Esophagus muscularis mucosa (tissue), 4 donors: ENCODE data around the gene DRD4. TPM values are rescaled to one million over a fixed set of nuclear protein-coding genes. Genes with fewer than 3 reads are reported as not detected.

Experiments
- DNase-seq: peaks from one replicate; pipeline ENCODE4 v3.0.0-alpha.2; 2017; ENCODE audit errors: extremely low spot score
- H3K27ac ChIP-seq, 4 donors: fragments of 200-600 bp; sonication (generic); replicated peaks in 1 of 4; 1 replicate in 3 of 4; 2 replicates in 1 of 4; pipeline ENCODE4 v1.5.1; 2016 to 2019; ENCODE audit warnings: mild to moderate bottlenecking in 1 of 4
- H3K27me3 ChIP-seq, 4 donors: fragments of 200-600 bp; sonication (generic); one replicate each; pipeline versions ENCODE4 v1.5.1 to v1.6.0; 2016 to 2019
- H3K36me3 ChIP-seq, 4 donors: fragments of 200-600 bp; sonication (generic); one replicate each; pipeline ENCODE4 v1.5.1; 2016 to 2019
- H3K4me1 ChIP-seq, 4 donors: fragments of 200-600 bp; sonication (generic); one replicate each; pipeline ENCODE4 v1.5.1; 2016 to 2019
- H3K4me3 ChIP-seq, 4 donors: fragments of 200-600 bp; sonication (generic); 1 replicate in 2 of 4; 2 replicates in 2 of 4; pipeline ENCODE4 v1.5.1; 2016 to 2019; ENCODE audit warnings: mild to moderate bottlenecking in 4 of 4, moderate library complexity in 1 of 4
- H3K9me3 ChIP-seq, 4 donors: fragments of 200-600 bp; sonication (generic); 1 replicate in 3 of 4; 2 replicates in 1 of 4; pipeline ENCODE4 v1.5.1; 2016 to 2019
- EP300 ChIP-seq: sonication (generic); formaldehyde crosslinking; IDR thresholded peaks from one replicate; pipeline ENCODE4 v1.6.1; 2017; ENCODE audit warnings: antibody characterized with exemption
- POLR2A ChIP-seq: fragments of 450-650 bp; IDR thresholded peaks from one replicate; pipeline ENCODE4 v1.6.1; 2017; ENCODE audit warnings: antibody characterized with exemption, moderate library complexity, mild to moderate bottlenecking, low read depth
- POLR2AphosphoS5 ChIP-seq, 2 donors: sonication (generic); formaldehyde crosslinking; IDR thresholded peaks; one replicate each; pipeline ENCODE4 v1.6.1; 2017; ENCODE audit warnings: antibody characterized with exemption in 2 of 2
- WGBS: methylation state at CpG from one replicate; pipeline ENCODE4 v1.1.5; 2018; 5-methylcytosine and 5-hydroxymethylcytosine counted together
- intact Hi-C: fragments of 100-400 bp; cut with DNase I; formaldehyde crosslinking; loops from one replicate; pipeline ENCODE4 v1.15.1; 2023
- total RNA-seq, 4 donors: library from RNA; depleted of rRNA; stranded (reverse); fragments of >200 nt; gene quantifications; one replicate each; pipeline versions ENCODE4 v1.1.0 to v1.2.1, GENCODE V29; 2016
- TF ChIP-seq, protein P1 (sequence below), 3 experiments: fragments of 200-600 bp in 2 of 3; fragments of 450-650 bp in 1 of 3; sonication (generic) in 2 of 3; IDR thresholded peaks; one replicate each; pipeline ENCODE4 v1.5.1; 2017 to 2019; ENCODE audit warnings: antibody characterized with exemption in 3 of 3, mild to moderate bottlenecking in 2 of 3, moderate library complexity in 1 of 3

The DRD4 gene
- total RNA-seq, 4 donors from 2014 or later: 0.26 to 1.1 (median 0.42) TPM; not detected in 1

DNA sequence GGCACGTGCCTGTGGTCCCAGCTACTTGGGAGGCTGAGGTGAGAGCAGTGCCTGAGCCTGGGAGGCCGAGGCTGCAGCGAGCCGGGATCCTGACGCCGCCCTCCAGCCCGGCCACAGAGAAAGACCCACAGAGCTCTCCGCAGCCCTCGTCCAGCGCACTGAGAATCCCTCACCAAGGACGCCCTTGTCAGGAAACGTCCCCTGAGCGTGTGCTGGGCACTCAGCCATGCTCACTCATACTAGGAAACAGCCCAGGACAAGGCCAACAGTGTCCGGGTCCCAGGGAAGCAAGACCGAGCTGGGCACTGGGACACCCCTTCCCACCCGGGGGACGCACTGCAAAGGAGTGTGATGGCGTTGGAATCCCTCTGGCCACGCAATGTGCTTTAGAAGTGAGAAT is 43.4 kb downstream of the DRD4 start:
- intact Hi-C loops: no loop called here
- peaks cover 35 to 94% (median 74%) of the 10 kb centered on the region in 4 donors for H3K36me3 ChIP-seq
- WGBS: 89% methylated on average over 13 of the region's 19 CpGs

DNA sequence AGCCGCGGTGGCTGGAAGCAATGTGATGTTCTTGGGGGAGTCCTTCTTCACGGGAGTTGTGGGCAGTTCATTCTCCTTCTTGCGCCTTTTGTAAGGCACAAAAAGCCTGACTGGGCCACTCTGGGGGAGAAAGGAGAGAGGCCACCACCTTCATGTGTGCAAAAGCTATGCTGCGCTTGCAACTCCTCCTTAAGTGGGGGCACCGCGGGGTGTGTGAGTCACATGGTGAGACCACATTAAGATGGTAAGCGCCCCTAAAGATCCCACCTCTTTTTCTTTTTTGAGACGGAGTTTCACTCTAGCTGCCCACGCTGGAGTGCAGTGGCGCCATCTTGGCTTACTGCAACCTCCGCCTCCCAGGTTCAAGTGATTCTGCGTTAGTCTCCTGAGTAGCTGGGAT is 43.9 kb downstream of the DRD4 start:
- Histone ChIP-seq H3K27ac (no peak overlapping the region), H3K9me3 (no peaks in the 10 kb centered on the region), H3K27me3 (no peaks in the 10 kb centered on the region), H3K4me1 (no peaks in the 10 kb centered on the region), H3K4me3 (no peak overlapping the region), H3K36me3 (peaks cover 35 to 96% (median 76%) of the 10 kb centered on the region in 4 donors)
- WGBS: 93% methylated on average over 13 of the region's 13 CpGs
- TF ChIP-seq POLR2AphosphoS5 (IDR thresholded peaks at IDR 0.05): no peak
- TF ChIP-seq, protein P1, sequence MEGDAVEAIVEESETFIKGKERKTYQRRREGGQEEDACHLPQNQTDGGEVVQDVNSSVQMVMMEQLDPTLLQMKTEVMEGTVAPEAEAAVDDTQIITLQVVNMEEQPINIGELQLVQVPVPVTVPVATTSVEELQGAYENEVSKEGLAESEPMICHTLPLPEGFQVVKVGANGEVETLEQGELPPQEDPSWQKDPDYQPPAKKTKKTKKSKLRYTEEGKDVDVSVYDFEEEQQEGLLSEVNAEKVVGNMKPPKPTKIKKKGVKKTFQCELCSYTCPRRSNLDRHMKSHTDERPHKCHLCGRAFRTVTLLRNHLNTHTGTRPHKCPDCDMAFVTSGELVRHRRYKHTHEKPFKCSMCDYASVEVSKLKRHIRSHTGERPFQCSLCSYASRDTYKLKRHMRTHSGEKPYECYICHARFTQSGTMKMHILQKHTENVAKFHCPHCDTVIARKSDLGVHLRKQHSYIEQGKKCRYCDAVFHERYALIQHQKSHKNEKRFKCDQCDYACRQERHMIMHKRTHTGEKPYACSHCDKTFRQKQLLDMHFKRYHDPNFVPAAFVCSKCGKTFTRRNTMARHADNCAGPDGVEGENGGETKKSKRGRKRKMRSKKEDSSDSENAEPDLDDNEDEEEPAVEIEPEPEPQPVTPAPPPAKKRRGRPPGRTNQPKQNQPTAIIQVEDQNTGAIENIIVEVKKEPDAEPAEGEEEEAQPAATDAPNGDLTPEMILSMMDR (IDR thresholded peaks at IDR 0.05): no peak
- no peak for TF ChIP-seq EP300
- no peak for TF ChIP-seq POLR2A
- DNase-seq: no peak
- intact Hi-C loops: no loop called here

More for the DNA sequence above, 43.4 kb downstream of the DRD4 start:
- no peaks in the 10 kb centered on the region for H3K4me1 ChIP-seq
- H3K4me3 ChIP-seq: no peak overlapping the region
- no peak for DNase-seq
- TF ChIP-seq, protein P1 (IDR thresholded peaks at IDR 0.05): no peak
- no peak for TF ChIP-seq POLR2A
- TF ChIP-seq POLR2AphosphoS5 (IDR thresholded peaks at IDR 0.05): no peak
- TF ChIP-seq EP300: no peak
- H3K27me3 ChIP-seq: no peaks in the 10 kb centered on the region
- H3K27ac ChIP-seq: no peak overlapping the region
- H3K9me3 ChIP-seq: no peaks in the 10 kb centered on the region

DNA sequence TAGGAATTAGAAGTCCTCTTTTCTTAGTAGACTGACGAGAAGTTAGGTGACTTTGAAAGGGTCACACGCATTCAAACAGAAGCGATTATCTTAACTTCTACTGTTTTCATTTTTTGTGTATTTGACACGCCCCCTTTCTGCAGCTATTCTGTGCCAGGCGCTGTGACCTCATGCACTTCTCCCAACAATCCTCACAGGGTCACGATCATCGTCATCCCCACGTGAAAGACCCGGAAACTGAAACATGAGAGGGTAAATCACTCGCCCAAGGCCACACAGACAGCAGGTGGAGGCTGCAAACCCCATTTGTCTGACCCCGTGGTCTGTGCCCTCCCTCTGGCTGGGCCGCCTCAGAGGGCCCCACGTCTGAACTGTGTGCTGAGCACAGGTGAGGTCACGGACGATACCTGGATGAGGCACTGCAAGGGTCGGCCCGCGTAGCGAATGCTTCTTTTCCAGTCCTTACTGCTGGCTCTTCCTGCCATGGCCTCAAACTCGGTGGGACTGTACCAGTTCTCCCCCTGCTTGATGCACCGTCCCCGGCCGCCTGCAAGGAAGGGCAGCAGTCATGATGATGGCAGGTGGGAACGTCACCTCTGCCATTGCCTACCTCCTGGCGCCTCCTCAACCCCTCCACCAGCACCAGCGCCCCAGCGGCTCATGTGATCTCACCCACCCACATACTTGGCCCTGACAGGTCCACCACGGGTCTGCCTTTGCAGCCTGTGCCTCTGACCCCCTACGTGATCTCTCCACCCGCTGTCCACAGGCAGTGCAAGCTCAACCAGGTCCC is 49.6 kb downstream of the DRD4 start:
- TF ChIP-seq EP300 (no peak), POLR2AphosphoS5 (IDR thresholded peaks at IDR 0.05) (no peak), POLR2A (no peak)
- TF ChIP-seq, protein P1 (IDR thresholded peaks at IDR 0.05): no peak
- Histone ChIP-seq H3K27ac (no peak overlapping the region), H3K27me3 (no peaks in the 10 kb centered on the region), H3K36me3 (peaks cover 42 to 88% (median 80%) of the 10 kb centered on the region in 4 donors), H3K4me3 (no peak overlapping the region), H3K4me1 (no peaks in the 10 kb centered on the region), H3K9me3 (no peaks in the 10 kb centered on the region)
- intact Hi-C loops: no loop called here
- no peak for DNase-seq
- WGBS: 90% methylated on average over 15 of the region's 30 CpGs

DNA sequence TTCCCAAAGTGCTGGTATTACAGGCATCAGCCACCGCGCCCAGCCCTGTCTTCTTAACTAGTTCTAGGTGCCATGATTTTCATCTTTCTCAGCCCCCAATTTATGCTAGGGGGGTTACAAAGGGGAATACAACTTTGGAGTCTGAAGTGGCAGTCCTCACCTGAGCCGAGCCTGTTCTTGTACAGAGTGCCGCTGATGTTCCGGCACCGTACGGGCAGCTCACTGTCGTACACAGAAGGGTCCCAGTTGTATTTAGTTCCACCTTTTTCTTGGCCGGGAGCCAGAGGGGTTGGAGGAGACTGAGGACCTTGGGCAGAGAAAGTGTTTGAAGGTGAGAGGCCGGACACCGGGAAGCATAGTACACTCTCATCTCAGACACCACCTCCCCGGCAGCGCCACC is 50.7 kb downstream of the DRD4 start:
- intact Hi-C loops: no loop called here
- TF ChIP-seq, protein P1 (IDR thresholded peaks at IDR 0.05): no peak
- TF ChIP-seq POLR2AphosphoS5 (IDR thresholded peaks at IDR 0.05): no peak
- no peak for TF ChIP-seq POLR2A
- no peak for TF ChIP-seq EP300
- WGBS: 93% methylated on average over 13 of the region's 13 CpGs
- peaks cover 0 to under 1% (median under 1%) of the 10 kb centered on the region in 4 donors for H3K4me1 ChIP-seq
- no peak overlapping the region for H3K4me3 ChIP-seq
- H3K27ac ChIP-seq: no peak overlapping the region
- H3K9me3 ChIP-seq: no peaks in the 10 kb centered on the region
- no peaks in the 10 kb centered on the region for H3K27me3 ChIP-seq
- H3K36me3 ChIP-seq: peaks cover 37 to 77% (median 70%) of the 10 kb centered on the region in 4 donors
- no peak for DNase-seq
